ENCODE data around the gene SLC47A1. TPM values are rescaled to one million over a fixed set of nuclear protein-coding genes. Genes with fewer than 3 reads are reported as not detected.

SLC47A1 gene
- total RNA-seq, 2 donors from 2014 or later, result not detected

GRCh38 chr17:19534562-19535149 is 1.0 kb downstream of the SLC47A1 start:
- Mint-ChIP-seq H3K4me1 (peaks cover 8% of the 10 kb centered on the region), H3K27ac (no peak overlapping the region), H3K27me3 (peaks cover 49% of the 10 kb centered on the region), H3K4me3 (peak overlapping the region; percentile 77), H3K36me3 (ENCODE audit: low read depth) (no peaks in the 10 kb centered on the region)
- DNase-seq (no peak), ATAC-seq (peak; percentile 25)
- no peaks in the 10 kb centered on the region for H3K9me3 ChIP-seq (ENCODE audit: control insufficient read depth, low read length, poor library complexity, severe bottlenecking)

GRCh38 chr17:19537111-19537510 is 3.5 kb downstream of the SLC47A1 start:
- H3K36me3 Mint-ChIP-seq (ENCODE audit: low read depth), result no peaks in the 10 kb centered on the region
- no peak overlapping the region for H3K27ac Mint-ChIP-seq
- H3K27me3 Mint-ChIP-seq, result peaks cover 45% of the 10 kb centered on the region
- peaks cover 8% of the 10 kb centered on the region for H3K4me1 Mint-ChIP-seq
- DNase-seq (no peak), ATAC-seq (no peak)
- no peak overlapping the region for H3K4me3 Mint-ChIP-seq
- H3K9me3 ChIP-seq (ENCODE audit: control insufficient read depth, low read length, poor library complexity, severe bottlenecking), result no peaks in the 10 kb centered on the region

- Mint-ChIP-seq H3K27ac (no peak overlapping the region), H3K36me3 (ENCODE audit: low read depth) (no peaks in the 10 kb centered on the region), H3K27me3 (peaks cover 33% of the 10 kb centered on the region), H3K4me1 (peaks cover 8% of the 10 kb centered on the region), H3K4me3 (no peak overlapping the region)
- ATAC-seq (no peak), DNase-seq (no peak)
- H3K9me3 ChIP-seq (ENCODE audit: control insufficient read depth, low read length, poor library complexity, severe bottlenecking), result no peaks in the 10 kb centered on the region
Observed at GRCh38 chr17:19538095-19539039, 4.7 kb downstream of the SLC47A1 start.

DNA sequence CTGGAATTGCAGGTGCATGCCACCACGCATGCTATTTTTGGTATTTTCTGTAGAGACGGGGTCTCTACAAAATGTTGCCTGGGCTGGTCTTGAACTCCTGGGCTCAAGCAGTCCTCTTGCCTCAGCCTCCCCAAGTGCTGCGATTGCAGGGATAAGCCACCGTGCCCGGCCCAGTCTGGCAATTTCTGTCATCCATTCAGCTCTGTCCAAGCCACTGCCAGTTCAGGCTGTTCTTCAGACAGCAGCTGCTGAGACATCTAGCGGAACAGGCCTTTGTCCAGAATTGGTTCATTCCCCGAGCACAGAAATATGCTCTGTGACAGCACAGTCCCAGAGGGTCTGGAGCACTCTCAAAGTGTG is 5.4 kb downstream of the SLC47A1 start:
- no peak for DNase-seq
- Mint-ChIP-seq H3K27ac (no peak overlapping the region), H3K4me1 (peaks cover 8% of the 10 kb centered on the region), H3K27me3 (peaks cover 31% of the 10 kb centered on the region), H3K4me3 (no peak overlapping the region), H3K36me3 (ENCODE audit: low read depth) (no peaks in the 10 kb centered on the region)
- no peak for ATAC-seq
- no peaks in the 10 kb centered on the region for H3K9me3 ChIP-seq (ENCODE audit: control insufficient read depth, low read length, poor library complexity, severe bottlenecking)

- Mint-ChIP-seq H3K36me3 (ENCODE audit: low read depth) (no peaks in the 10 kb centered on the region), H3K27ac (no peak overlapping the region), H3K27me3 (peaks cover 28% of the 10 kb centered on the region), H3K4me1 (peaks cover 2% of the 10 kb centered on the region), H3K4me3 (no peak overlapping the region)
- H3K9me3 ChIP-seq (ENCODE audit: control insufficient read depth, low read length, poor library complexity, severe bottlenecking), result no peaks in the 10 kb centered on the region
- ATAC-seq, result no peak
- no peak for DNase-seq
Observed at GRCh38 chr17:19539841-19540311, 6.2 kb downstream of the SLC47A1 start.

- no peak for DNase-seq
Observed at GRCh38 chr17:19540706-19541370, 7.2 kb downstream of the SLC47A1 start.

GRCh38 chr17:19541445-19541844 is 7.8 kb downstream of the SLC47A1 start:
- no peak overlapping the region for H3K4me3 Mint-ChIP-seq
- H3K27ac Mint-ChIP-seq, result no peak overlapping the region
- DNase-seq (no peak), ATAC-seq (no peak)
- H3K36me3 Mint-ChIP-seq (ENCODE audit: low read depth), result no peaks in the 10 kb centered on the region
- H3K27me3 Mint-ChIP-seq, result peaks cover 23% of the 10 kb centered on the region
- H3K9me3 ChIP-seq (ENCODE audit: control insufficient read depth, low read length, poor library complexity, severe bottlenecking), result no peaks in the 10 kb centered on the region
- peaks cover 5% of the 10 kb centered on the region for H3K4me1 Mint-ChIP-seq

More at GRCh38 chr17:19540706-19541370, 7.2 kb downstream of the SLC47A1 start:
- H3K27me3 Mint-ChIP-seq, result peaks cover 24% of the 10 kb centered on the region
- no peak for ATAC-seq
- no peak overlapping the region for H3K4me3 Mint-ChIP-seq
- no peaks in the 10 kb centered on the region for H3K36me3 Mint-ChIP-seq (ENCODE audit: low read depth)
- no peak overlapping the region for H3K27ac Mint-ChIP-seq
- no peaks in the 10 kb centered on the region for H3K9me3 ChIP-seq (ENCODE audit: control insufficient read depth, low read length, poor library complexity, severe bottlenecking)
- H3K4me1 Mint-ChIP-seq, result peaks cover 2% of the 10 kb centered on the region

DNA sequence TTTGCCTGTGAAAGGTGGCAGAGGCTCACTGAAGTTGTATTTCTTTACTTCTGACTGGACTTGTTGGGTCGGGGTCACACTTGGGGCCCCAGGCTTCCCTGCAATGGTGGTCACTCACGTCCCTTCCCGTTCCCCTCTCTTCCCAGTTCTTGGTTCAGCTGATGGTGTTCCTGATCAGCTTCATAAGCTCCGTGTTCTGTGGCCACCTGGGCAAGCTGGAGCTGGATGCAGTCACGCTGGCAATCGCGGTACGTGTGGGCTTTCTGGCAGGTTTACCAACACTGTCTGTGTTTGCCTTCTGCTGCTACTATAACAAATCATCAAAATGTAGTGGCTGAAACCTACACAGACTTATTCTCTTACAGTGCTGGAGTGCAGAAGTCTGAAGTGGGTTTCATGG is 8.6 kb downstream of the SLC47A1 start:
- peaks cover 15% of the 10 kb centered on the region for H3K27me3 Mint-ChIP-seq
- H3K36me3 Mint-ChIP-seq (ENCODE audit: low read depth), result no peaks in the 10 kb centered on the region
- peaks cover 7% of the 10 kb centered on the region for H3K4me1 Mint-ChIP-seq
- H3K27ac Mint-ChIP-seq, result no peak overlapping the region
- DNase-seq (no peak), ATAC-seq (no peak)
- H3K4me3 Mint-ChIP-seq, result no peak overlapping the region
- no peaks in the 10 kb centered on the region for H3K9me3 ChIP-seq (ENCODE audit: control insufficient read depth, low read length, poor library complexity, severe bottlenecking)

- no peak overlapping the region for H3K4me3 Mint-ChIP-seq
- no peak for ATAC-seq
- H3K27ac Mint-ChIP-seq, result no peak overlapping the region
- H3K27me3 Mint-ChIP-seq, result peaks cover 4% of the 10 kb centered on the region
- no peak for DNase-seq
- no peaks in the 10 kb centered on the region for H3K36me3 Mint-ChIP-seq (ENCODE audit: low read depth)
- H3K9me3 ChIP-seq (ENCODE audit: control insufficient read depth, low read length, poor library complexity, severe bottlenecking), result no peaks in the 10 kb centered on the region
- peaks cover 5% of the 10 kb centered on the region for H3K4me1 Mint-ChIP-seq
Observed at GRCh38 chr17:19544366-19544765, 10.7 kb downstream of the SLC47A1 start.

GRCh38 chr17:19546289-19547065 is 12.8 kb downstream of the SLC47A1 start:
- no peak overlapping the region for H3K27ac Mint-ChIP-seq
- peaks cover 9% of the 10 kb centered on the region for H3K27me3 Mint-ChIP-seq
- ATAC-seq (no peak), DNase-seq (no peak)
- H3K4me1 Mint-ChIP-seq, result peaks cover 5% of the 10 kb centered on the region
- no peaks in the 10 kb centered on the region for H3K9me3 ChIP-seq (ENCODE audit: control insufficient read depth, low read length, poor library complexity, severe bottlenecking)
- no peak overlapping the region for H3K4me3 Mint-ChIP-seq
- no peaks in the 10 kb centered on the region for H3K36me3 Mint-ChIP-seq (ENCODE audit: low read depth)

GRCh38 chr17:19549746-19550623 is 16.3 kb downstream of the SLC47A1 start:
- no peaks in the 10 kb centered on the region for H3K36me3 Mint-ChIP-seq (ENCODE audit: low read depth)
- no peaks in the 10 kb centered on the region for H3K9me3 ChIP-seq (ENCODE audit: control insufficient read depth, low read length, poor library complexity, severe bottlenecking)
- H3K27me3 Mint-ChIP-seq, result peaks cover 35% of the 10 kb centered on the region
- H3K27ac Mint-ChIP-seq, result no peak overlapping the region
- H3K4me3 Mint-ChIP-seq, result no peak overlapping the region
- peaks cover 7% of the 10 kb centered on the region for H3K4me1 Mint-ChIP-seq
- DNase-seq (no peak), ATAC-seq (no peak)

DNA sequence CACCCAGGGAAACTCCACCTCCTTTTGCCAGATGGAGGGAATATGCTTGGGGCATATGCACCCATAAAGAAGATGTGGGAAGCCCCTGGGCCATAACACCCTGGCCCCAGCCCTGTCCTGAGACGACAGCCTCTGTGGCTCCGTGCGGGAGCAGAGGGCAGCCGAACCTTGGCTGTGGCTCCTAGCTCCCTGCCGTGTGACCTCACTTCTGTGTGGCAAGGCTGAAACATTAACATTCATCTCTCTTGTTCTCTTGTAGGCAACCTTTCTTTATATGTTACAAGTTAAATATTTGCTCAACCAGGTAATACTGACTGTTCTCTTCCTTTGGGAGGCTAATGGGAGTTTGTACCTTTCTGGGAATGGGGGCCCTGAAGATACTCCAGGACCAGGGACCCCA is 17.5 kb downstream of the SLC47A1 start:
- Mint-ChIP-seq H3K4me3 (no peak overlapping the region), H3K36me3 (ENCODE audit: low read depth) (no peaks in the 10 kb centered on the region), H3K27ac (no peak overlapping the region), H3K27me3 (peaks cover 45% of the 10 kb centered on the region), H3K4me1 (peaks cover 7% of the 10 kb centered on the region)
- DNase-seq (no peak), ATAC-seq (no peak)
- no peaks in the 10 kb centered on the region for H3K9me3 ChIP-seq (ENCODE audit: control insufficient read depth, low read length, poor library complexity, severe bottlenecking)

All from T-helper 17 cell (primary cell).